Measurements from ENCODE around the gene NDRG3. TPM values are rescaled to one million over a fixed set of nuclear protein-coding genes. Genes with fewer than 3 reads are reported as not detected.
A peak's percentile ranks its signal among the peaks of the same experiment; 100 is the strongest.

Gene NDRG3
- total RNA-seq, 1 donor from 2014 or later, result 21.1 TPM

GRCh38 chr20:36761125-36761524 is 15.2 kb upstream of the NDRG3 start:
- Histone ChIP-seq H3K36me3 (no peaks in the 10 kb centered on the region), H3K4me1 (no peaks in the 10 kb centered on the region), H3K27ac (no peak overlapping the region), H3K4me3 (no peak overlapping the region), H3K27me3 (no peaks in the 10 kb centered on the region), H3K9me3 (no peaks in the 10 kb centered on the region)
- DNase-seq (ENCODE audit: extremely low spot score in 2 of 2), result no peak
- no peak for TF ChIP-seq CTCF (IDR thresholded peaks at IDR 0.05)
- TF ChIP-seq POLR2A (IDR thresholded peaks at IDR 0.05), result no peak
- TF ChIP-seq POLR2AphosphoS5 (IDR thresholded peaks at IDR 0.05; ENCODE audit: insufficient read depth in 1 of 2, low read depth in 1 of 2), result no peak
- intact Hi-C loops (cut with DNase I), result no loop called here

DNA sequence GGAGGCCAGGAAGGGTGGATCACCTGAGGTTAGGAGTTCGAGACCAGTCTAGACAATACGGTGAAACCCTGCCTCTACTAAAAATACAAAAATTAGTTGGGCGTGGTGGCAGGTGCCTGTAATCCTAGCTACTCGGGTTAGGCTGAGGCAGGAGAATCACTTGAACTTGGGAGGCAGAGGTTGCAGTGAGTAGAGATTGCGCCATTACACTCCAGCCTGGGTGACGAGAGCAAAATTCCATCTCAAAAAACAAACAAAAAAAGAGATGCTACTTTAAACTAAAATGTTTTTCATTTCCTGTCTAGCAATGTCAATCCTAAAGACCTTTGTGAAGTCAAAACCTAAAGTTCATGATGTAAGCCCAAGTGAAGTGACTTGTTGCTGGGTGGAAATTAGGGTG is 14.8 kb upstream of the NDRG3 start:
- no peak for TF ChIP-seq CTCF (IDR thresholded peaks at IDR 0.05)
- no peak for TF ChIP-seq POLR2A (IDR thresholded peaks at IDR 0.05)
- TF ChIP-seq POLR2AphosphoS5 (IDR thresholded peaks at IDR 0.05; ENCODE audit: insufficient read depth in 1 of 2, low read depth in 1 of 2), result no peak
- intact Hi-C loops (cut with DNase I), result no loop called here
- Histone ChIP-seq H3K27me3 (no peaks in the 10 kb centered on the region), H3K27ac (no peak overlapping the region), H3K4me3 (no peak overlapping the region), H3K4me1 (no peaks in the 10 kb centered on the region), H3K9me3 (no peaks in the 10 kb centered on the region), H3K36me3 (no peaks in the 10 kb centered on the region)
- no peak for DNase-seq (ENCODE audit: extremely low spot score in 2 of 2)

- no peaks in the 10 kb centered on the region for H3K9me3 ChIP-seq
- peaks cover 0 to 4% of the 10 kb centered on the region in 2 donors for H3K36me3 ChIP-seq
- H3K4me1 ChIP-seq, result no peaks in the 10 kb centered on the region
- no peak overlapping the region for H3K4me3 ChIP-seq
- H3K27me3 ChIP-seq, result no peaks in the 10 kb centered on the region
- TF ChIP-seq POLR2AphosphoS5 (IDR thresholded peaks at IDR 0.05; ENCODE audit: insufficient read depth in 1 of 2, low read depth in 1 of 2) (no peak), POLR2A (IDR thresholded peaks at IDR 0.05) (no peak), CTCF (IDR thresholded peaks at IDR 0.05) (no peak)
- no peak for DNase-seq (ENCODE audit: extremely low spot score in 2 of 2)
- H3K27ac ChIP-seq, result no peak overlapping the region
- intact Hi-C loops (cut with DNase I), result no loop called here
These were observed 12.4 kb upstream of the NDRG3 start for GRCh38 chr20:36758276-36758675.

- intact Hi-C loops (cut with DNase I), result no loop called here
- peaks cover 0 to 10% of the 10 kb centered on the region in 2 donors for H3K36me3 ChIP-seq
- H3K4me1 ChIP-seq, result no peaks in the 10 kb centered on the region
- no peaks in the 10 kb centered on the region for H3K27me3 ChIP-seq
- no peak overlapping the region for H3K4me3 ChIP-seq
- no peak overlapping the region for H3K27ac ChIP-seq
- no peaks in the 10 kb centered on the region for H3K9me3 ChIP-seq
- no peak for DNase-seq (ENCODE audit: extremely low spot score in 2 of 2)
- TF ChIP-seq CTCF (IDR thresholded peaks at IDR 0.05) (no peak), POLR2A (IDR thresholded peaks at IDR 0.05) (no peak), POLR2AphosphoS5 (IDR thresholded peaks at IDR 0.05; ENCODE audit: insufficient read depth in 1 of 2, low read depth in 1 of 2) (no peak)
These were observed 10.6 kb upstream of the NDRG3 start for GRCh38 chr20:36756496-36756895.

GRCh38 chr20:36754656-36755222 is 8.8 kb upstream of the NDRG3 start:
- Histone ChIP-seq H3K4me3 (no peak overlapping the region), H3K4me1 (no peaks in the 10 kb centered on the region), H3K27ac (peak overlapping the region; percentile 31), H3K9me3 (no peaks in the 10 kb centered on the region), H3K36me3 (peaks cover 0 to 10% of the 10 kb centered on the region in 2 donors), H3K27me3 (no peaks in the 10 kb centered on the region)
- intact Hi-C loops (cut with DNase I), result no loop called here
- no peak for DNase-seq (ENCODE audit: extremely low spot score in 2 of 2)
- TF ChIP-seq POLR2AphosphoS5 (IDR thresholded peaks at IDR 0.05; ENCODE audit: insufficient read depth in 1 of 2, low read depth in 1 of 2), result peak in 1 of 2 donors; percentile 30
- TF ChIP-seq POLR2A (IDR thresholded peaks at IDR 0.05), result no peak
- peak; percentile 72 to 79 (median 75) for TF ChIP-seq CTCF (IDR thresholded peaks at IDR 0.05)

Data from vagina (tissue), 2 donors.